ENCODE measurements around the gene LINC00237.
A peak's percentile ranks its signal among the peaks of the same experiment; 100 is the strongest.

LINC00237 gene

GRCh38 chr20:21099751-21100577 is 6.2 kb downstream of the LINC00237 start:
- Mint-ChIP-seq H3K9me3 (no peaks in the 10 kb centered on the region), H3K4me3 (peak overlapping the region; percentile 90), H3K27me3 (peaks cover 33% of the 10 kb centered on the region), H3K4me1 (peaks cover 7% of the 10 kb centered on the region), H3K36me3 (no peaks in the 10 kb centered on the region), H3K27ac (peak overlapping the region; percentile 90)
- ATAC-seq (ENCODE audit: low read depth) (peak; percentile 64), DNase-seq (ENCODE audit: low spot score in 2 of 2) (peak; percentile 16 to 32)

- ATAC-seq (ENCODE audit: low read depth) (peak; percentile 45), DNase-seq (ENCODE audit: low spot score in 2 of 2) (no peak)
- H3K27me3 Mint-ChIP-seq, result peaks cover 29% of the 10 kb centered on the region
- no peaks in the 10 kb centered on the region for H3K36me3 Mint-ChIP-seq
- H3K27ac Mint-ChIP-seq, result no peak overlapping the region
- H3K4me1 Mint-ChIP-seq, result peaks cover 2% of the 10 kb centered on the region
- H3K9me3 Mint-ChIP-seq, result no peaks in the 10 kb centered on the region
- H3K4me3 Mint-ChIP-seq, result no peak overlapping the region
These were observed 9.7 kb downstream of the LINC00237 start for GRCh38 chr20:21096321-21097043.

GRCh38 chr20:21092806-21093205 is 13.4 kb downstream of the LINC00237 start:
- Mint-ChIP-seq H3K4me1 (peaks cover 3% of the 10 kb centered on the region), H3K36me3 (no peaks in the 10 kb centered on the region), H3K27ac (no peak overlapping the region), H3K4me3 (no peak overlapping the region), H3K27me3 (peaks cover 28% of the 10 kb centered on the region), H3K9me3 (no peaks in the 10 kb centered on the region)
- ATAC-seq (ENCODE audit: low read depth) (no peak), DNase-seq (ENCODE audit: low spot score in 2 of 2) (no peak)

GRCh38 chr20:21090721-21091120 is 15.4 kb downstream of the LINC00237 start:
- Mint-ChIP-seq H3K27me3 (peaks cover 19% of the 10 kb centered on the region), H3K9me3 (no peaks in the 10 kb centered on the region), H3K36me3 (no peaks in the 10 kb centered on the region), H3K4me1 (peaks cover 3% of the 10 kb centered on the region), H3K4me3 (no peak overlapping the region), H3K27ac (no peak overlapping the region)
- no peak for ATAC-seq (ENCODE audit: low read depth)
- no peak for DNase-seq (ENCODE audit: low spot score in 2 of 2)

DNA sequence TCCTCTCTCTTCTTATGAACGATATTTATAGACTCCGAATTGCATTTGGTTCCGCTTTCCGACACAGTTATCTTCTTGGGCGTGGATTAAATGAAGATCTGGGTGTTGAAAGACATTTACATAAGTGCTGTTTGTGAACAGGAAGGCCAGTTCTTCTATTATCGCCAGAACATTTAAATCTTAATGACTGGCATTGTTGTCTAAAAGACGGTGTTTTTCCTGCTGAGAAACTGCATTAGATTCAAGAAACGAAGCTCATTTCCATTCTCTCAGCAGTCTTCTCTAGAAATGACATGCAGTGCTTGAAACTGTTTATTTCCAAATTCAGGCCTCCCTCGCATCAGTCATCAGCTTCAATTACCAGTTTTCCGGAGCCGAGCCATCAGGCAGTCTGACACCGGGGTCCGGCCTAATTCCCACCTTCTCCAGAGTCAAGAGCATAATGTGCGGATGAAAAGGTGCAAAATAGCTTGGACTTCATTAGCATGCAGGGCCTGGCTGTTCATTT is 16.0 kb downstream of the LINC00237 start:
- Mint-ChIP-seq H3K4me3 (no peak overlapping the region), H3K27ac (no peak overlapping the region), H3K36me3 (no peaks in the 10 kb centered on the region), H3K27me3 (peaks cover 19% of the 10 kb centered on the region), H3K9me3 (no peaks in the 10 kb centered on the region), H3K4me1 (peaks cover 3% of the 10 kb centered on the region)
- ATAC-seq (ENCODE audit: low read depth) (peak; percentile 56), DNase-seq (ENCODE audit: low spot score in 2 of 2) (no peak)

DNA sequence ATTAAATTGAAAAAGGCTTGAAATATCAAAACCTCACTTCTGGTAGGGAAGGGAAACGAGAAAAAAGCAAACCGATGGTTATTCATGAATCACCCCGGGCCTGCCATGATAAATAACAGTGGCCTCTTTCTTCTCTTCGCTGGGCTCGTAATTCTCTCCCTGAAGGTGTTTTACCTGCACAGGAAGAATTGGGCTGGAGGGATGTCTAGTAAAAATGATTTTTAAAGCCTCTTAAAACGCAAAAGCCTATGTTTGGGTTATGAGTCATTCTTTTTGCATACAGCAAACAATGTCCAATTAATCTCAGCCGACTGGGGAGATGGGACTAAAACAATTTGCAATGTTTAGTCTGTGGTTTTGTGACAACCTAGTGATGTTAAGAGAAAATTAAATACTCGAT is 16.8 kb downstream of the LINC00237 start:
- no peaks in the 10 kb centered on the region for H3K36me3 Mint-ChIP-seq
- DNase-seq (ENCODE audit: low spot score in 2 of 2) (no peak), ATAC-seq (ENCODE audit: low read depth) (no peak)
- H3K27ac Mint-ChIP-seq, result no peak overlapping the region
- no peak overlapping the region for H3K4me3 Mint-ChIP-seq
- H3K4me1 Mint-ChIP-seq, result peaks cover 3% of the 10 kb centered on the region
- H3K9me3 Mint-ChIP-seq, result peaks cover 1% of the 10 kb centered on the region
- peaks cover 20% of the 10 kb centered on the region for H3K27me3 Mint-ChIP-seq

DNA sequence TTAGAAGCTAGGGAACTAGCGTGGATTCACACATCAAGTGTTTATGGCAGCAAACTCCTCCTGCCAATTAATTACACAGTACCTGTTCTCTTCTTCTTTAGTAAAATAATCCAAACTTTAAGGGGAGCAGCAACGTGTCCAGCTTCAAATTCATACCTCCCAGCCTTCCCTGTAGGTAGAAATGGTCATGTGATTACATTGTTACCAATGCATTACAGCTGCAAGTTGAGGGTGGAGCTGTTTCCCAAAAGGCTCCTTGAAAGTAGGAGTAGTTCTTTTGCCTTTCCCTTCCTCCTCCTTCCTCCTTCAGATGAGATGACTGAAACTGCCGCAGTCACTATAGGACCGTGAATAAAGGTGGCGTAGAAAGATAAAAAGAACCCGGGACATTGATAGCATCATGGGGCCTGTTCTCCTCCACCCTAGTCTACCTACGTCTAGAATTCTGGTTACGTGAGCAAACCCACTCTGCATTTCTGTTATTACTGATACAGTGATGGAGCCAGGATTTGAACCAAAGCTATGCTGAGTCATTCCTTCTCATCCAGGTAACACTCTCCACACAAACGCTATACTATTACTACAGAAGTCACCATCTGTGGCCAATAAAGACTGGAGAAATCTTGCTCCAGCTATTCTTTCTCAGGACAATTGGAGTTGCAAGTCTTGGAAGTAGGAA is 18.2 kb downstream of the LINC00237 start:
- peaks cover 3% of the 10 kb centered on the region for H3K4me1 Mint-ChIP-seq
- no peak overlapping the region for H3K27ac Mint-ChIP-seq
- no peak overlapping the region for H3K4me3 Mint-ChIP-seq
- DNase-seq (ENCODE audit: low spot score in 2 of 2) (no peak), ATAC-seq (ENCODE audit: low read depth) (no peak)
- peaks cover 1% of the 10 kb centered on the region for H3K9me3 Mint-ChIP-seq
- H3K36me3 Mint-ChIP-seq, result no peaks in the 10 kb centered on the region
- peaks cover 18% of the 10 kb centered on the region for H3K27me3 Mint-ChIP-seq

- ATAC-seq (ENCODE audit: low read depth) (no peak), DNase-seq (ENCODE audit: low spot score in 2 of 2) (no peak)
- Mint-ChIP-seq H3K9me3 (peaks cover 1% of the 10 kb centered on the region), H3K4me3 (no peak overlapping the region), H3K27me3 (peaks cover 20% of the 10 kb centered on the region), H3K4me1 (no peaks in the 10 kb centered on the region), H3K36me3 (no peaks in the 10 kb centered on the region), H3K27ac (no peak overlapping the region)
These were observed 22.3 kb downstream of the LINC00237 start for GRCh38 chr20:21083825-21084325.

GRCh38 chr20:21082584-21082983 is 23.6 kb downstream of the LINC00237 start:
- DNase-seq (ENCODE audit: low spot score in 2 of 2) (no peak), ATAC-seq (ENCODE audit: low read depth) (no peak)
- Mint-ChIP-seq H3K4me1 (no peaks in the 10 kb centered on the region), H3K27me3 (peaks cover 29% of the 10 kb centered on the region), H3K36me3 (no peaks in the 10 kb centered on the region), H3K27ac (no peak overlapping the region), H3K9me3 (peaks cover 1% of the 10 kb centered on the region), H3K4me3 (no peak overlapping the region)

DNA sequence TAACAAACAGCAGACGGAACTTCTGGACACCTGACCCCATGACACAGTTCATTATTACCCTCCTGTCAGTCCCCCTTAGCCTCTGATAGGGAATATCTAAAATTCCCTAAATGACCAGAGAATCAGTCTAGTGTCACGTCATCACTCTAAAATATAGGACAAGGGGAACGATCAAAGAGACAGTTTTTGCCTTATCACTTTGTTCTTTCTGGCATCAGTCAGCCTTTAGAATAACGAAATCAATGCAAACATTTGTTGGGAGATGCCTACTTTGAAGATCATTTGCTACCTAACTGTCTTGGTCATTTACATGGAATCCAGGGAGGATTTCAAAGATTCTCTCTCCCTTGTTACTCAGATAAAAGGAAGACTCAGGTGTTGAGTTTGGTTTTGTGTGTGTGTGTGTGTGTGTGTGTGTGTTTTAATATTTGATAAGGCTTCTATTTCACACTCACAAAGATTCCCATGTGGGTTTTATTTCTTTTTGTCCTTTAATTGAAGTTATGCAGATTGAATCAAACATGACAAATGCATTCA is 28.3 kb downstream of the LINC00237 start:
- H3K27ac Mint-ChIP-seq, result no peak overlapping the region
- no peak overlapping the region for H3K4me3 Mint-ChIP-seq
- H3K36me3 Mint-ChIP-seq, result no peaks in the 10 kb centered on the region
- ATAC-seq (ENCODE audit: low read depth), result no peak
- peaks cover 25% of the 10 kb centered on the region for H3K27me3 Mint-ChIP-seq
- no peaks in the 10 kb centered on the region for H3K4me1 Mint-ChIP-seq
- DNase-seq (ENCODE audit: low spot score in 2 of 2), result no peak
- no peaks in the 10 kb centered on the region for H3K9me3 Mint-ChIP-seq

GRCh38 chr20:21076073-21076472 is 30.1 kb downstream of the LINC00237 start:
- H3K4me1 Mint-ChIP-seq, result no peaks in the 10 kb centered on the region
- no peaks in the 10 kb centered on the region for H3K36me3 Mint-ChIP-seq
- H3K27me3 Mint-ChIP-seq, result peaks cover 21% of the 10 kb centered on the region
- no peak overlapping the region for H3K4me3 Mint-ChIP-seq
- ATAC-seq (ENCODE audit: low read depth) (no peak), DNase-seq (ENCODE audit: low spot score in 2 of 2) (no peak)
- no peak overlapping the region for H3K27ac Mint-ChIP-seq
- no peaks in the 10 kb centered on the region for H3K9me3 Mint-ChIP-seq

DNA sequence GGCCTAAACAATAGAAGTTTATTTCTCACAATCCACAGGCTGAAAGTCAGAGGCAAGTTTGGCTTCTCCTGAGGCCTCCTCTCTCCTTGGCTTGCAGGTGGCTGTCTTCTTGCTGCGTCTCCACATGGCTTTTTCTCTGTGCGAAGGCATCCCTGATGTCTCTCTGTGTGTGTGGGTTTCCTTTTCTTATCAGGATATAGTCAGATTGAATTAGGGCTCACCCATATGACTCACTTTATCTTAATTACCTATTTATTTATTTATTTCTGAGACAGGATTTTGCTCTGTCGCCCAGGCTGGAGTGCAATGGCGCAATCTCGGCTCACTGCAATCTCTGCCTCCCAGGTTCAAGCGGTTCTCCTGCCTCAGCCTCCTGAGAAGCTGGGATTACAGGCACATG is 30.7 kb downstream of the LINC00237 start:
- no peaks in the 10 kb centered on the region for H3K4me1 Mint-ChIP-seq
- H3K4me3 Mint-ChIP-seq, result no peak overlapping the region
- no peak for ATAC-seq (ENCODE audit: low read depth)
- peaks cover 21% of the 10 kb centered on the region for H3K27me3 Mint-ChIP-seq
- H3K27ac Mint-ChIP-seq, result no peak overlapping the region
- peaks cover 1% of the 10 kb centered on the region for H3K9me3 Mint-ChIP-seq
- no peaks in the 10 kb centered on the region for H3K36me3 Mint-ChIP-seq
- DNase-seq (ENCODE audit: low spot score in 2 of 2), result no peak

DNA sequence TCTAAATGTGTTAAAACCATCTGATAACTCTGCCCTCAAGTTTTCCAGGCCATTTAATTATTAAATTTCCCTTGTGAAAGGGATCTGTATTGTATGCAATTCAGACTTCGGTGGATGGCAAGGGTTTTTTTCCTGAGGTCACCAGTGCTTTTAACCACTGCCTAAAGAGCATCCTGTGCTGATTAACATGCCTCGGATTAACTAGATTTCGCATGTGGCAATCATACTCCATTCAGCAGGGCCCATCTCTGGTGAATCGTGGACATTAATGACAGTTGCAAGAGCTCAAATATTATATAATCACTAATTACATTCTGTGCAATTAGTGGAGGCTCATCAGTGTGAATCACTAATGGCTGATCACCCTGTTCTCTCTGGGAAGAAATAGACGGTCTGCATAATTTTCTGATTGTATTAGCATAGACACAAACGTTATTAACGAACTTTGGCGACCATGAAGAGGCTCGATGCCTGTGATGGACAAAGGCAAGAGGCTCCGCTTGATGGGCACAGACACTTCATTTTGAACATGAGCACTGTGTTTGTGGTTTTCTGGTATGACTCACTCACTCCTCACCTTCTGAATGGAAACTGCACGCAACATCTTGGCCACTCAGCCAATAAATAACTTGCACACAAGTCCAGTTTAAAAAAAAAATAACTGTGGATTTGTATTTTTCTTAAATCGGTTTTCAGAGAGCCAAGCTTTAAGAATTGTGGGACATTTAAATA is 31.4 kb downstream of the LINC00237 start:
- no peak overlapping the region for H3K27ac Mint-ChIP-seq

More for the DNA sequence above, 31.4 kb downstream of the LINC00237 start:
- H3K4me3 Mint-ChIP-seq, result no peak overlapping the region
- no peaks in the 10 kb centered on the region for H3K4me1 Mint-ChIP-seq
- DNase-seq (ENCODE audit: low spot score in 2 of 2) (no peak), ATAC-seq (ENCODE audit: low read depth) (no peak)
- no peaks in the 10 kb centered on the region for H3K36me3 Mint-ChIP-seq
- peaks cover 1% of the 10 kb centered on the region for H3K9me3 Mint-ChIP-seq
- H3K27me3 Mint-ChIP-seq, result peaks cover 21% of the 10 kb centered on the region

All from memory B cell (primary cell).